CD4-positive, alpha-beta T cell (primary cell): ENCODE data around the gene JTB. TPM values are rescaled to one million over a fixed set of nuclear protein-coding genes. Genes with fewer than 3 reads are reported as not detected.
"Not testable (repeated sequence)": the region's sequence is repeated elsewhere in the genome, so short reads cannot be mapped to it uniquely, and the experiment has no call there.

Experiments used
- ATAC-seq: fragments of 200-7000 bp; cut with Tn5 transposase; one replicate; pipeline ENCODE4 v1.10.0; 2022; ENCODE audit warnings: mild to moderate bottlenecking; ENCODE audit not compliant: poor library complexity
- CTCF ChIA-PET: fragments of 350-600 bp; sonication (Branson Sonifier 250); formaldehyde crosslinking; loops from one replicate; lab custom pipeline; 2021; ENCODE audit warnings: antibody characterized with exemption, inconsistent platforms; lab: Charles Lee
- POLR2A ChIA-PET: fragments of 350-600 bp; sonication (Branson Sonifier 250); formaldehyde crosslinking; loops from one replicate; lab custom pipeline; 2021; ENCODE audit warnings: antibody characterized with exemption, inconsistent platforms; lab: Charles Lee
- DNase-seq, 14 experiments: peaks; one replicate each; pipeline ENCODE4 v3.0.0-alpha.2; 2013 to 2020; ENCODE audit warnings: mixed read lengths in 2 of 14
- H3K27ac ChIP-seq, 2 donors: one replicate each; pipeline versions ENCODE4 v1.5.1 to v1.7.0; 2013; ENCODE audit warnings: low read length in 2 of 2, low read depth in 1 of 2, mild to moderate bottlenecking in 1 of 2
- H3K27me3 ChIP-seq, 2 experiments: 1 replicate in 1 of 2; 2 replicates in 1 of 2; pipeline versions ENCODE4 v1.6.1 to v1.7.0; 2013; ENCODE audit warnings: low read length in 2 of 2, control low read depth in 1 of 2, mild to moderate bottlenecking in 1 of 2, moderate library complexity in 1 of 2; ENCODE audit not compliant: insufficient read depth in 2 of 2, control insufficient read depth in 1 of 2
- H3K36me3 ChIP-seq: one replicate; pipeline ENCODE4 v1.6.1; 2013; ENCODE audit warnings: low read length, control low read depth; ENCODE audit not compliant: insufficient read depth
- H3K4me1 ChIP-seq: one replicate; pipeline ENCODE4 v1.6.1; 2013; ENCODE audit warnings: low read length, control low read depth; ENCODE audit not compliant: insufficient read depth
- H3K4me3 ChIP-seq: one replicate; pipeline ENCODE4 v1.5.1; 2013; ENCODE audit warnings: mild to moderate bottlenecking, low read length, moderate library complexity
- H3K9me3 ChIP-seq, 2 experiments: 1 replicate in 1 of 2; 2 replicates in 1 of 2; pipeline versions ENCODE4 v1.6.1 to v1.7.0; 2013; ENCODE audit warnings: low read length in 2 of 2, mild to moderate bottlenecking in 2 of 2, control low read depth in 1 of 2, moderate library complexity in 1 of 2; ENCODE audit not compliant: control insufficient read depth in 1 of 2, insufficient read depth in 1 of 2
- H3K27ac Mint-ChIP-seq: one replicate; pipeline ENCODE4 v1.8.0; 2020; ENCODE audit warnings: mixed read lengths
- H3K27me3 Mint-ChIP-seq: one replicate; pipeline ENCODE4 v1.8.0; 2021; ENCODE audit warnings: mixed read lengths
- H3K36me3 Mint-ChIP-seq: one replicate; pipeline ENCODE4 v1.8.0; 2021; ENCODE audit warnings: low read depth, mixed read lengths
- H3K4me1 Mint-ChIP-seq: one replicate; pipeline ENCODE4 v1.8.0; 2021; ENCODE audit warnings: low read depth, mixed read lengths
- H3K4me3 Mint-ChIP-seq: one replicate; pipeline ENCODE4 v1.8.0; 2020; ENCODE audit warnings: mild to moderate bottlenecking, mixed read lengths
- H3K9me3 Mint-ChIP-seq: one replicate; pipeline ENCODE4 v1.8.0; 2020; ENCODE audit warnings: mixed read lengths
- intact Hi-C, 2 experiments: fragments of 100-400 bp; cut with DNase I in 1 of 2; cut with micrococcal nuclease in 1 of 2; formaldehyde crosslinking; loops; one replicate each; pipeline versions ENCODE4 v1.15.1 to v1.9.0; 2023 to 2025; cut with DNase I, micrococcal nuclease
- total RNA-seq, 174 experiments: library from RNA in 2 of 174; stranded (reverse) in 2 of 174; gene quantifications; one replicate each; pipeline ENCODE4 v1.2.3 and lab custom pipeline; 2021 to 2026
- TF ChIP-seq, protein P1 (sequence below): fragments of 200-600 bp; IDR thresholded peaks from one replicate; pipeline ENCODE4 v1.8.0; 2022; ENCODE audit warnings: antibody characterized with exemption, mild to moderate bottlenecking

Gene JTB
- total RNA-seq, 2 experiments from 2014 or later = 80.4 to 80.9 TPM

DNA sequence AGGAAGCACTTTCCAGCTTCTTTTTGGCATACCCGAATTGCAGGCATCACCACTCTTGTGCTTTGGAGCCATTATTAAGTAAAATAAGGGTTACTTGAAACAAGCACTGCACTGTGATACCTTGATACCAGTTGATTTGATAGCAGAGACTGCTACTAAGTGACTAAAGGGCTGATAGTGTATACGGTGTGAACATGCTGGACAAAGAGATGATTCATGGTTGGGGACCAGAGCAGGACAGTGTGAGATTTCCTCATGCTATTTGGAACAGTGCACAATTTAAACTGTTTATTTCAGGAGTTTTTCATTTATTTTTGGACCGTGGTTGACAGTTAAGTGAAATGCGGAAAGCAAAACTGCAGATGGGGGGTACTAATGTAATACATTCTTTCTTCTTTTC, 22.9 kb upstream of the JTB start:
- peaks cover 2% of the 10 kb centered on the region for H3K4me1 Mint-ChIP-seq
- no peak overlapping the region for H3K27ac Mint-ChIP-seq
- H3K9me3 Mint-ChIP-seq = no peaks in the 10 kb centered on the region
- no peak overlapping the region for H3K4me3 Mint-ChIP-seq
- intact Hi-C loops = no loop called here
- TF ChIP-seq, protein P1, sequence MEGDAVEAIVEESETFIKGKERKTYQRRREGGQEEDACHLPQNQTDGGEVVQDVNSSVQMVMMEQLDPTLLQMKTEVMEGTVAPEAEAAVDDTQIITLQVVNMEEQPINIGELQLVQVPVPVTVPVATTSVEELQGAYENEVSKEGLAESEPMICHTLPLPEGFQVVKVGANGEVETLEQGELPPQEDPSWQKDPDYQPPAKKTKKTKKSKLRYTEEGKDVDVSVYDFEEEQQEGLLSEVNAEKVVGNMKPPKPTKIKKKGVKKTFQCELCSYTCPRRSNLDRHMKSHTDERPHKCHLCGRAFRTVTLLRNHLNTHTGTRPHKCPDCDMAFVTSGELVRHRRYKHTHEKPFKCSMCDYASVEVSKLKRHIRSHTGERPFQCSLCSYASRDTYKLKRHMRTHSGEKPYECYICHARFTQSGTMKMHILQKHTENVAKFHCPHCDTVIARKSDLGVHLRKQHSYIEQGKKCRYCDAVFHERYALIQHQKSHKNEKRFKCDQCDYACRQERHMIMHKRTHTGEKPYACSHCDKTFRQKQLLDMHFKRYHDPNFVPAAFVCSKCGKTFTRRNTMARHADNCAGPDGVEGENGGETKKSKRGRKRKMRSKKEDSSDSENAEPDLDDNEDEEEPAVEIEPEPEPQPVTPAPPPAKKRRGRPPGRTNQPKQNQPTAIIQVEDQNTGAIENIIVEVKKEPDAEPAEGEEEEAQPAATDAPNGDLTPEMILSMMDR = no peak
- no peaks in the 10 kb centered on the region for H3K9me3 ChIP-seq
- ATAC-seq (no peak), DNase-seq (no peak)
- CTCF ChIA-PET = no interaction called here
- H3K27me3 ChIP-seq = no peaks in the 10 kb centered on the region
- H3K27ac ChIP-seq = no peak overlapping the region
- H3K36me3 Mint-ChIP-seq = peaks cover 10% of the 10 kb centered on the region
- peaks cover 2% of the 10 kb centered on the region for H3K36me3 ChIP-seq
- H3K4me1 ChIP-seq = no peaks in the 10 kb centered on the region
- no peaks in the 10 kb centered on the region for H3K27me3 Mint-ChIP-seq
- POLR2A ChIA-PET = interaction anchor here (5.6 kb wide), 1 partner anchor 9 kb away, joined by 43 read pairs; the partner anchor contains the start of gene RPS27
- no peak overlapping the region for H3K4me3 ChIP-seq

- Histone ChIP-seq H3K36me3 (peaks cover 31% of the 10 kb centered on the region), H3K4me1 (peaks cover 22% of the 10 kb centered on the region)
- DNase-seq, H3K27me3 ChIP-seq, H3K4me3 ChIP-seq, H3K27me3 Mint-ChIP-seq, H3K27ac Mint-ChIP-seq, H3K27ac ChIP-seq, intact Hi-C loops, ATAC-seq, H3K9me3 Mint-ChIP-seq, H3K4me3 Mint-ChIP-seq, H3K9me3 ChIP-seq, CTCF ChIA-PET: not testable (repeated sequence)
- Mint-ChIP-seq H3K36me3 (peaks cover 45% of the 10 kb centered on the region), H3K4me1 (peaks cover 23% of the 10 kb centered on the region)
- POLR2A ChIA-PET = interaction anchor here (0.7 kb wide), 1 partner anchor 594 kb away, joined by 3 read pairs; no protein-coding TSS in a partner anchor
Measured at GRCh38 chr1:153996882-153997281, 19.4 kb upstream of the JTB start.

DNA sequence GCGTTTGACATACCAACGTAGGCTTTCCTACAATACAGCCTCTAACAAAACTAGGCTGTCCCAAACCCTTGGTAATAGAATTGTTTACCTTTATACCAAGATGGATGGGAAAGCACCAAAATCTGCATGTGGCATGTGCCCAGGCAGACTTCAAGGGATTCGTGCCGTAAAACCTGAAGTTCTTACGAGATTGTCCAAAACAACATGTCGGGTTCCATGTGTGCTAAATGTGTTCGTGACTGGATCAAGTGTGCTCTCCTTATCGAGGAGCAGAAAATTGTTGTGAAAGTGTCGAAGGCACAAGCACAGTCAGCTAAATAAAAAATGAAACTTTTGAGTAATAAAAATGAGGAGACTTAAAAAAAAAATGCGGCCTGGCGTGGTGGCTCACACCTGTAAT, 18.2 kb upstream of the JTB start:
- CTCF ChIA-PET = no interaction called here

More for the DNA sequence above, 18.2 kb upstream of the JTB start:
- ATAC-seq = no peak
- POLR2A ChIA-PET = interaction anchor here (1.0 to 1.2 kb wide), 3 partner anchors 39 to 324 kb away, joined by 4 to 5 read pairs (median 4); no protein-coding TSS in a partner anchor
- TF ChIP-seq, protein P1 = no peak
- Mint-ChIP-seq H3K27me3 (no peaks in the 10 kb centered on the region), H3K4me1 (peaks cover 32% of the 10 kb centered on the region), H3K4me3 (no peak overlapping the region), H3K27ac (peak overlapping the region; percentile 46), H3K9me3 (no peaks in the 10 kb centered on the region), H3K36me3 (peaks cover 58% of the 10 kb centered on the region)
- no peak overlapping the region for H3K4me3 ChIP-seq
- H3K4me1 ChIP-seq = peaks cover 29% of the 10 kb centered on the region
- no peak for DNase-seq
- H3K9me3 ChIP-seq = no peaks in the 10 kb centered on the region
- no peak overlapping the region for H3K27ac ChIP-seq
- no peaks in the 10 kb centered on the region for H3K27me3 ChIP-seq
- peaks cover 38% of the 10 kb centered on the region for H3K36me3 ChIP-seq
- intact Hi-C loops = no loop called here
